GM12878 (cell line): ENCODE measurements around the gene DPY30.

ENCODE experiments used
- CTCF ChIP-seq, 3 experiments: IDR thresholded peaks in 2 of 3; conservative IDR thresholded peaks in 1 of 3; 2 replicates each; pipeline ENCODE4 v1.5.1; 2011; ENCODE audit warnings: low read depth in 3 of 3, low read length in 3 of 3, mild to moderate bottlenecking in 3 of 3, control low read depth in 2 of 3, moderate library complexity in 2 of 3, inconsistent platforms in 1 of 3, mixed read lengths in 1 of 3; ENCODE audit not compliant: control insufficient read depth in 2 of 3, insufficient read depth in 1 of 3; ENCODE audit errors: extremely low read depth in 1 of 3
- FOXM1 ChIP-seq: IDR thresholded peaks from 2 replicates; pipeline ENCODE4 v1.6.1; 2012; ENCODE audit warnings: low read depth, mild to moderate bottlenecking, inconsistent platforms, low read length, moderate library complexity
- POLR2AphosphoS2 ChIP-seq: IDR thresholded peaks from 2 replicates; pipeline ENCODE4 v1.6.1; 2011; ENCODE audit warnings: low read depth, mild to moderate bottlenecking, low read length, improper control_type of control experiment, moderate library complexity
- POLR2AphosphoS5 ChIP-seq: IDR thresholded peaks from 2 replicates; pipeline ENCODE4 v1.6.1; 2011; ENCODE audit warnings: mild to moderate bottlenecking, low read length, inconsistent platforms
- SMARCA5 ChIP-seq: fragments of 450-650 bp; IDR thresholded peaks from 2 replicates; pipeline ENCODE4 v1.6.1; 2017; ENCODE audit warnings: mild to moderate bottlenecking
- ZBTB4 ChIP-seq: fragments of 450-650 bp; formaldehyde crosslinking; IDR thresholded peaks from 2 replicates; pipeline ENCODE4 v1.4.0; 2022; ENCODE audit warnings: mild to moderate bottlenecking, moderate library complexity

- TF ChIP-seq FOXM1 (no peak), POLR2AphosphoS5 (no peak), CTCF (IDR thresholded peaks at IDR 0.05 in 2 of 3, conservative IDR thresholded peaks at IDR 0.05 in 1 of 3; ENCODE audit: control insufficient read depth in 2 of 3, extremely low read depth in 1 of 3, insufficient read depth in 1 of 3, low read depth in 3 of 3, low read length in 3 of 3) (no peak), POLR2AphosphoS2 (no peak), SMARCA5 (no peak), ZBTB4 (CRISPR knock-in tag) (no peak)
These were observed 52.7 kb downstream of the DPY30 start for GRCh38 chr2:31986906-31987305.
